GM18499 (cell line): Measurements from ENCODE around the gene BLOC1S1.

Source experiments
- ATAC-seq: cut with Tn5 transposase; IDR thresholded peaks from one replicate; pipeline ENCODE4 v1.9.1; 2021; ENCODE audit warnings: moderate number of reproducible peaks; ENCODE audit not compliant: insufficient read depth, unreplicated experiment

The BLOC1S1 gene

DNA sequence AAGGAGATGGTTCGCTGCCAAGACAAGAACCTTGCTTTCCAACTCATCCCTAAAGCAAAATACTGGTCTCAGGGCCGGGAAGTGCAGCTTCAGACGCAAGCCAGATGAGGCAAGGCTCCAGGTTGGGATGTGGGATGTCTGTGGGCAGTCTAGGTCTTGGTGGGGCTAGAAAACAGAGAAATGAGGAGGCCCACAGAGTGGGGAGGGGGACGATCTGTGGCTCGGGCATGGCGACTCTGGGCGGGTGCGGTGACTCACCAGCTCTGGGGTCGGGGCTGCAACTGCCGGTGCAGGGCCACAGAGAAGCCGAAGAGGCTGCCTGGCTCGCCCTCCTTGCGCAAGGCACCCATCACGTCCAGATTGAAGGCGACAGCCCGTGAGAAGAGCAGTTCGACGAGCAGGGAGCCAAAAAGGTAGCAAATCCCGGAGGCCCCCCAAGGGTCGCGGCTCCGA, 8.6 kb upstream of the BLOC1S1 start:
- no peak for ATAC-seq

DNA sequence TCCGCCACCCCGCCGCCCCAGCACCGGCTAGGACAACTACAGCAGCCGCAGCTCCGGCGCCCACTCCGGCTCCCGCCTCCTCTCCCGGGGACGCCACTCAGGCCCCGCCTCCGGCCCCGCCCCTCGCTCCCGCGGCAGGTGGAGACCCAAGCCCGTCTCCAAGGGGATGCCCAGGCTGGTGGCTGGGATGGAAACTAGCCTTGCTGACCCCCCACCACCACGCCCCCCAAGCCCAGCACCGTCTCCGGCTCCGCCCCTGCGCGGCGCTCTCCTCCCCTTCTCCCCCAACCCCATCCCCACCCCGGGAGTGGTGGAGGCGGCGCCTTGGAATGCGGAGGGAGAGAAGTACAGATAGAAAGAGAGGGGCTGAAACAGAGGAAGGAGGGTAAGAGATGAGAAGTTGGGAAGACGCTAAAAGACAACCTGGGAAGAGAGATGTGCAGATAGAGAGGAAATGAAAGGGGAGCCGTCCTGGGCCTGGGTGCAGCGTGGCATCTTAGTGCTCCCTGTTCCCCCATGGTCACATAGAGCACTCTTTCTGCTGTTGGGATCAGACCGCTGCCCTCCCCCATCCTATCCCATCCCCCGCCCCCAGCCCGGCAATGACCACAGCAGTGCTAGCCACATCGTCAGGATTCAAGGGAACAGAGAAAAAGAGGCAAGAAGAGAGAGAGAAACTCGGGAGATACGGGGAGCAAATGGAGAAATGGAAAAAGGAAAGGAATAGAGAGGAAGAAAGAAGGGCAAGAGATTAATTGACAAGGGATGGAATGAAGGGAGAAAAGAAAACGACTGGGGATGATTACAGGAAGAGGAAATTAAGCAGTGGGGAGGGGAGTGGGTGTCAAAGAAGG, 7.8 kb upstream of the BLOC1S1 start, which contains the start of gene ITGA7:
TSS of gene ITGA7 (minus strand) at position 64 of the 854 bp plus-strand sequence. CDS start 222 bp downstream, outside the sequence.
- no peak for ATAC-seq

DNA sequence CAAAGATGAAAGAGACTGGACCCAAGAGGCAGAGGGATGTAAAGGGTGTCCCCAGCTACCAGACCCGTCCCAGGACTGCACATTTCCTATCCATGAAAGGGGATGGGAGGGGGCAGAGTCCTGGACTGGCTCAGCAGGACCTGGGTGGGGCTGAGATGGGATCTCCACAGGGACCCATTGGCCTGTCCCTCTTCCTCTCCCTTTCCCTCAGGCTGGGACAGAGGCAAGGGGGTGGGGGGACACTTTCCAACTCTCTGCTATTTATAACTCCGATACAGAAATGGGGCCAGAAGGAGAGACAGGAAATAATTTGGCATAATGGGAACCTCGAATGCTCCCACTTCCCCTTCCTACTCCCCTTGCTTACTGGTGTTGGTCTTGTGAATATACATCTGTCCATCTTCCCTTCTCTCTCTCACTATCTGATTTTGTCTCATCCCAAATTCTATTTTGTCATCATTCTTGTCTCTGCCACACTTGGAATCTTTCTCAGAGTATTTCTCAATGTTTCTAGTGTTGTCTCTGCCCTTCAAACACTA, 7.1 kb upstream of the BLOC1S1 start:
- no peak for ATAC-seq

GRCh38 chr12:55711786-55712553, 3.9 kb upstream of the BLOC1S1 start:
- no peak for ATAC-seq

GRCh38 chr12:55712700-55713415, 3.0 kb upstream of the BLOC1S1 start:
- no peak for ATAC-seq

GRCh38 chr12:55713721-55714120, 2.1 kb upstream of the BLOC1S1 start:
- no peak for ATAC-seq

DNA sequence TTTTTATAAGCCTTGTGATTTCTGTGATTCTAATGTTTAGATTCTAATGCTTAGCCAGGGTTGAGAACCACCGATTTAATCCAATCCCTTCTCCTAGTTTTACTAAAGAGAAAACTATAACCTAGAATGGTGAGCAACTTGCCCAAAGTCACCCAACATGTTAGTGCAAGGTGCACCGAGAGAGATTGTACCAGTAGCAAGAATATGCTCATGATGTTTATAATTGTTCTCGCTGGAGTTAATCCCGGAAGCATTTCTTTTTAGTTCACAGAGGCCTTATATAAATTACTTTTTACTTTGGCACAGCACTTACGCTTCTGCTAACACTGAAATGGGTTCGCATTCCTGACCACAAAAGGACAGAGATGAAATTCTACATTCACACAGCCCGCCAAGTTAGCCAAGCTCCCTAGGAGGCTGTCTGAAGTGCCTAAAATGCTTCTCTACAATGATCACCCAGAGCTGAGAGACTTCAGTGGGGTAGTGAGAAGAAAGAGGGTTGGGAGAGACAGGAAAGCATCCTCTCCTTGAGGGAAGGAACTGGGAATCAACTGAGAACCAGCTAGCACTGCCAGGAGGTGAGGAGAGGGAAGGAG, 579 bp upstream of the BLOC1S1 start:
- ATAC-seq = no peak

DNA sequence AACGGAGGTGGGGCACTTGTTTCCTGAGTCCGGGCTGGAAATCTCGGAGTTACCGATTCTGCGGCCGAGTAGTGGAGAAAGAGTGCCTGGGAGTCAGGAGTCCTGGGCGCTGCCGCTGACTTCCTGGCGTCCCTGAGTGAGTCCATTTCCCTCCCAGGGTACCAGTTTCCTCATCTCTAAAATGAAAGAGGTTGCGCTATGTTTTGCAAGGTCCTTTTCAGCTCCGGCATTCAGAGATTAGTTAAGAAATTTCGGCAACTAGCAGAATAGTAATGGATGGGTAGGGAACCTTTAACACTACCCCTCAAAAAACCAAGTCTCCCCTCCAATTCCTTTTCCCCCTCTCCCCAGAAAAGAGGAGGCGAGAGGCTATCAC, 724 bp downstream of the BLOC1S1 start:
- ATAC-seq = peak; percentile 12

DNA sequence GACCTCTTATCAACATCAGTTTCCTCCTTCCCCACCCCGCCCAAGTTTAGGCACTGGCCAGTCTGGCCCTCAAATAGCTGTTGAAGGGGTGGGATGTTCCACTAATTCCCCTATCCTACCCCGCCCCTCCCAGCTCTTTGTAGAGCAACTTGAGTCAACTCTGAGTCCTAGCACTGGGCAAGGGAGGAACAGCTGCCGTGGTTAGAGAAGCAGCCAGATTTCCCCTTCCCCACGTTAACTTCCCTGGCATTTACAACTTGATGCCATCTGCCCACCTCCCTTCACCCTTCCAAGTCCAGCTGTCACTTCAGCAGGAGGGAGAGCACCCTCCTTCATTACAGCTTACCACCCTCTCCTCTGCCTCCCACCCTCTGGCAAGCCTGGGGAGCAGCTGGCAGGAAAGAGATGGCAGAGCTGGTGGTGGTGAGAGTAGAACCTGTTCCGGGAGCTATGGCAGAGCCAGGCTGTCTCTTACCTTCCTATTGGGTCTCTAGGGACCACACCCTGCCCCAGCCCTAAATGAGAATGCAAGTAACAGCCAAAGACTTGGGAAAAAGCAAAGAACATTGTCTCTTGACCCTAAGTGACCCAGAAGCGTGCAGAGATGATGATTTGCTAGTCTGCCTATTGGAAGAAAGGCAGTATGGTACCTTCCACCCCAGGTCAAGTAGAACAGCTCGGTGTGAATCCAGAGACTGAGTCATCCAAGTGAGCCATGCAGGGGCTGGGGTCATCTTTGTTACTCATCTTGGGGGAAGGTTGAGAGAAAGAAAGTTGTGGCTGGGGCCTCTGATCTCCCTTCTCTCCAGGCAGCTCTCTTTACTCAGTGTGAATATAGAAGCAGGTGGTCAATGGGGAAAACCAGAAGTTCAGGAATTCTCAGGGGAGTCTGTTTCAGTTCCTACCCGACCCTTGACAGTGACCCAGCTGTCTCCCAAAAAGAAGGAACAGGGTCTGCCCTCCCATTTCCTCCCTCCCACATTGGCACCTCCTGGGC, 1.5 kb downstream of the BLOC1S1 start:
- ATAC-seq = no peak

DNA sequence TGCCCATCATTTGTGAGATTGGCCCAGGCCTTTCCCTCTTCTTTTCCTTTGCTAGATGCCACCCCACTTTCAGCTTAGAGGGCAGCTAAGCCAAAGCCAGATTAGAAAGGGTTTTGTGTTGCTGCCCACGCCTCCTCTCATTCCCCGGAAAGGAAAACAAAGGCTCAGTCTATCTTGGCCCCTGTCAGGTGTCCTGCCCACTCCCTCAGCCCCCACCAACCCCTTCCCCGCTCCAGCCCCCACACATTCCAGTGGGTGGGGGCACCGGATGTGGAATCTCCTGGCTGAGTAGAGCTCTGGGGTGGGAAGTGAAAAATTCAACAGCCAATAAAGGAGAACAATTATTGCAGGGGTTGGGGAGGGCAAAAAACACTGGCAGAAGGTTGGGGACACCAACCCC, 2.2 kb downstream of the BLOC1S1 start:
- no peak for ATAC-seq

- no peak for ATAC-seq
Measured at GRCh38 chr12:55718624-55719275, 2.9 kb downstream of the BLOC1S1 start.

DNA sequence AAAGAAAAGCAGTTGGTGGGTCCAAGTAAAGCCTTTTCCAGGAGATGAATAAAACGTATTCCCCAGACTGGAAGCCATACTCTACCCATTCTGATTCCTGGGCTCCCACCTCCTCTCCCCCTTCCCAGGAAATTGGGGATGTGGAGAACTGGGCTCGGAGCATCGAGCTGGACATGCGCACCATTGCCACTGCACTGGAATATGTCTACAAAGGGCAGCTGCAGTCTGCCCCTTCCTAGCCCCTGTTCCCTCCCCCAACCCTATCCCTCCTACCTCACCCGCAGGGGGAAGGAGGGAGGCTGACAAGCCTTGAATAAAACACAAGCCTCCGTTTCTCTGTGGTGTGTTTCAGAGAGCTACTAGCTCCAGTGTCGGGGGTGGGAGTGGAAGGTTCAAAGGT, 3.5 kb downstream of the BLOC1S1 start:
- ATAC-seq = no peak

GRCh38 chr12:55720071-55720564, 4.3 kb downstream of the BLOC1S1 start, which contains the start of gene RDH5:
Gene RDH5 (plus strand): TSS chr12:55720393. CDS start chr12:55721185, 792 bp downstream.
- no peak for ATAC-seq

GRCh38 chr12:55720894-55721444, 5.1 kb downstream of the BLOC1S1 start:
- ATAC-seq = no peak

DNA sequence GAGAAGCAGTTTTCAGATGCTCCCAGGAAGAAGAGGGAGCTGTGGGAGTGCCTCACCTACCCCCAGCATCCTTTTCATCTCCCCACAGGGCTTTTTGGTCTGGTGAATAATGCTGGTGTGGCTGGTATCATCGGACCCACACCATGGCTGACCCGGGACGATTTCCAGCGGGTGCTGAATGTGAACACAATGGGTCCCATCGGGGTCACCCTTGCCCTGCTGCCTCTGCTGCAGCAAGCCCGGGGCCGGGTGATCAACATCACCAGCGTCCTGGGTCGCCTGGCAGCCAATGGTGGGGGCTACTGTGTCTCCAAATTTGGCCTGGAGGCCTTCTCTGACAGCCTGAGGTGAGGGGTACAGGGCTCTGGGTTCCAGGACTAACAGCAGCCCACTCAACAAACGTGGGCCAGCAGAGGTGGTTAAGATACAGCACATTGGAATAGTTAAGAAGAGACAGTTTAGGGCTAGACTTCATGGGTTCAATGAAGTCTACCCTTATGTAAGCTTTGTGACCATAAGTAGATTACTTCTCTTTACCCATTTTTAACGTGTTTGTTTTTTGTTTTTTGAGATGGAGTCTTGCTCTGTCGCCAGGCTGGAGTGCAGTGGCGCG, 5.9 kb downstream of the BLOC1S1 start:
- ATAC-seq = no peak

GRCh38 chr12:55722948-55723347, 7.1 kb downstream of the BLOC1S1 start:
- no peak for ATAC-seq

DNA sequence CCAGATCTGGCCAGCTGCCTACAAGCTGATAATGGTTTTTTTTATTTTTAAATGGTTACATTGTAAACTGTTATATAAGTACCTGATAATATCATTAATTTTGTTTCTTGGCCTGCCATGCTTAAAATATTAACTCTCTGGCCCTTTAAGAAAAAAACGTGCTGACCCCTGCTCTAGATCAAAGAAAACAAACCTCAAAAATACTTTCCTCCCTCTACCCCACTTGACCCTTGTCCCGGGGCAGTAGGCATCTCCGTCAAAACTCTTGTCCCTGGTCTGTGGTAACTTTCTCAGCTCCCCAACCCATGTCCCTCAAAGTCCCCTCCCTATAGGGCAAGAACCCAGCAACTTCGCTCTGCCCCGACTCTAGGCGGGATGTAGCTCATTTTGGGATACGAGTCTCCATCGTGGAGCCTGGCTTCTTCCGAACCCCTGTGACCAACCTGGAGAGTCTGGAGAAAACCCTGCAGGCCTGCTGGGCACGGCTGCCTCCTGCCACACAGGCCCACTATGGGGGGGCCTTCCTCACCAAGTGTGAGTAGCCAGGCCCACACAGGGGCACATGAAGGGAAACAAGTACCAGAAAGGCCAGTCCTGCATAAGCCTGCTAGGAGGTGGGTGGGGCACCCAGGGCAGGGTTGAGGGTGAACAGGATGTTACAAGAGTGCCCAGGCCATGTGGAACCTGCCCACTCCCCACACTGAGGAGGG, 7.8 kb downstream of the BLOC1S1 start:
- no peak for ATAC-seq
